ENCODE results near the gene SSBP3.

- TF ChIP-seq SP1 (IDR thresholded peaks at IDR 0.05; ENCODE audit: low read depth) (no peak), EZH2 (IDR thresholded peaks at IDR 0.05) (no peak), CTCF (IDR thresholded peaks at IDR 0.05 in 2 of 3, conservative IDR thresholded peaks at IDR 0.05 in 1 of 3; ENCODE audit: borderline replicate concordance in 1 of 3, insufficient read depth in 1 of 3, low read depth in 2 of 3, low read length in 2 of 3) (no peak), REST (IDR thresholded peaks at IDR 0.05; ENCODE audit: low read depth) (no peak), POLR2AphosphoS5 (IDR thresholded peaks at IDR 0.05; ENCODE audit: low read depth, low read length) (no peak), POLR2A (IDR thresholded peaks at IDR 0.05; ENCODE audit: borderline replicate concordance, extremely low read depth, insufficient read depth, insufficient read length) (no peak), RAD21 (IDR thresholded peaks at IDR 0.05; ENCODE audit: low read depth) (no peak), MAX (IDR thresholded peaks at IDR 0.05) (no peak)
Observed at GRCh38 chr1:54221113-54221834, 184.9 kb downstream of the SSBP3 start.
